ENCODE data around the gene ASGR2. TPM values are rescaled to one million over a fixed set of nuclear protein-coding genes. Genes with fewer than 3 reads are reported as not detected.
"Not testable (repeated sequence)": the region's sequence is repeated elsewhere in the genome, so short reads cannot be mapped to it uniquely, and the experiment has no call there.

ASGR2 gene, protein sequence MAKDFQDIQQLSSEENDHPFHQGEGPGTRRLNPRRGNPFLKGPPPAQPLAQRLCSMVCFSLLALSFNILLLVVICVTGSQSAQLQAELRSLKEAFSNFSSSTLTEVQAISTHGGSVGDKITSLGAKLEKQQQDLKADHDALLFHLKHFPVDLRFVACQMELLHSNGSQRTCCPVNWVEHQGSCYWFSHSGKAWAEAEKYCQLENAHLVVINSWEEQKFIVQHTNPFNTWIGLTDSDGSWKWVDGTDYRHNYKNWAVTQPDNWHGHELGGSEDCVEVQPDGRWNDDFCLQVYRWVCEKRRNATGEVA
- not detected for polyA plus RNA-seq (2013, experiment 1 of 2)
- polyA plus RNA-seq (2013, experiment 2 of 2), result 0.03 TPM

DNA sequence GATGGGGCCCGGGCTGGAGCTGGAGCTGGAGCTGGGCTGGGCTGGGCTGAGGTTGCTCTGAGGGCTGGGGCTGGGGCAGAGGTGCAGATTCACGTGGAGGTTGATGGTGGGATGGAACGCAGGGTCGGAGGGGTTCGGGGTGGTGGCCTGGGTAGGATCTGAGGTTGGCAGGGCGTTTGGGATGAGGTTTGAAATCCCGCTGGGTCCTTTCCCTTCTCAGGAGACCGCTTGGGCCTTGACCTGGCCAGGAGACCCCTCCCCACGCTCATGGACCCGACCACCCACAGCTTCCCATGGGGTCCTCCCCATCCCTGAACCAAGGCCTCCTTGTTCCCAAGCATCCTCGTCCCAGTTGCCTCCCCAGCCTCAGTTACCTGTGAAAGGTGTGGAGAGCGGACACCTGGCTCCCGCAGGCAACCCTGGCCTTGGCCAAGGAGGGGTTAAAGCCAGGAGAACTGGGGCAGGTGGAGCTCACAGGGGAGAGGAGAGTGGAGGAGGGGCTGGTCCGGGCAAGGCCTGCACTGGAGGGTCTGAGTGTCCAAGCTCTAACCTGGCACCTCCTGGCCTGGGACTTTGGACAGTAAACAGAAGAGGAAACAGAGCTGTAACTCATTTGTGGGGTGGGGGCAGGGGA, at the start of gene ASGR2:
TSS of gene ASGR2 (minus strand) at position 582 of the 634 bp plus-strand sequence. CDS start 582 bp downstream, outside the sequence.
- H3K9me3 ChIP-seq (replicated peaks in 1 of 2; ENCODE audit: control insufficient read depth in 2 of 2, insufficient read depth in 1 of 2, low read depth in 1 of 2, low read length in 2 of 2), result peaks cover 3 to 5% of the 10 kb centered on the region in 2 donors
- H2AFZ ChIP-seq (ENCODE audit: low read length), result peak within 1 kb of the TSS; percentile 59
- no peak within 1 kb of the TSS for H2BK120ac ChIP-seq (ENCODE audit: low read depth, low read length)
- no peak within 1 kb of the TSS for H2BK15ac ChIP-seq (ENCODE audit: low read length)
- no peaks in the 10 kb centered on the region for H3K27me3 ChIP-seq (ENCODE audit: control insufficient read depth in 3 of 3, insufficient read depth in 3 of 3, low read depth in 1 of 3, low read length in 3 of 3)
- DNase-seq (ENCODE audit: low spot score), result no peak
- no peaks in the 10 kb centered on the region for H3K79me1 ChIP-seq (ENCODE audit: low read depth, low read length)
- H3K4me1 ChIP-seq (ENCODE audit: control insufficient read depth in 2 of 2, insufficient read depth in 1 of 2, low read depth in 1 of 2, low read length in 2 of 2), result peaks cover 2 to 17% of the 10 kb centered on the region in 2 donors
- no peaks in the 10 kb centered on the region for H3K36me3 ChIP-seq (replicated peaks in 1 of 2; ENCODE audit: control insufficient read depth in 2 of 2, insufficient read depth in 2 of 2, low read length in 2 of 2)
- H3K18ac ChIP-seq (ENCODE audit: low read length), result peak within 1 kb of the TSS; percentile 39
- no peak within 1 kb of the TSS for H2BK12ac ChIP-seq (ENCODE audit: low read length)
- H3K4me2 ChIP-seq (ENCODE audit: insufficient read depth, low read length, poor library complexity, severe bottlenecking), result no peak within 1 kb of the TSS
- H3K4ac ChIP-seq (ENCODE audit: low read length), result no peak within 1 kb of the TSS
- H3K9ac ChIP-seq (ENCODE audit: low read depth, low read length, poor library complexity), result peak within 1 kb of the TSS; percentile 44
- H3K27ac ChIP-seq (replicated peaks; ENCODE audit: low read length), result no peak within 1 kb of the TSS
- H3K4me3 ChIP-seq (ENCODE audit: low read length in 2 of 2), result no peak within 1 kb of the TSS
- H3K14ac ChIP-seq (ENCODE audit: low read length), result no peak within 1 kb of the TSS
- no peak within 1 kb of the TSS for H4K8ac ChIP-seq (ENCODE audit: low read depth, low read length)
- no peak within 1 kb of the TSS for H2BK5ac ChIP-seq (ENCODE audit: low read length)
- no peak within 1 kb of the TSS for H4K91ac ChIP-seq (ENCODE audit: low read depth, low read length, poor library complexity)
- H2AK5ac ChIP-seq (ENCODE audit: low read depth, low read length), result peak within 1 kb of the TSS; percentile 75
- WGBS, 2 donors (ENCODE audit: extremely low coverage in 2 of 2, insufficient read length in 2 of 2, insufficient replicate concordance in 1 of 2), result no CpG with 5 or more reads among the region's 14 CpGs
- H3K23ac ChIP-seq (ENCODE audit: low read depth, low read length, poor library complexity), result no peak within 1 kb of the TSS

DNA sequence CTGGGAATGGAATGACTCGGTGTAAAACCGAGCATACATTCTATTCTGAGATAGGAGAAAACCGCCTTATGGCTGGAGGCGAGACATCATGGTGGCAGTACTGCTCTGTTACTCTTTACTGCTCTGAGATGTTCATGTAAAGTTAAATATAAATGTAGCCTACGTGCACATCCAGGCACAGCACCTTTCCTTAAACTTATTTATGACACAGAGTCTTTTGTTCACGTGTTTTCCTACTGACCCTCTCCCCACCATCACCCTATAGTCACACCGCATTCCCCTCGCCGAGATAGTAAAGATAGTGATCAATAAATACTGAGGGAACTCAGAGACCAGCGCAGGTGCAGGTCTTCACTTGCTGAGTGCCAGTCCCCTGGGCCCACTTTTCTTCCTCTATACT, 44.9 kb upstream of the ASGR2 start:
- not testable (repeated sequence) for H3K4me1 ChIP-seq (ENCODE audit: control insufficient read depth in 2 of 2, insufficient read depth in 1 of 2, low read depth in 1 of 2, low read length in 2 of 2); H3K27ac ChIP-seq (replicated peaks; ENCODE audit: low read length); H3K36me3 ChIP-seq (replicated peaks in 1 of 2; ENCODE audit: control insufficient read depth in 2 of 2, insufficient read depth in 2 of 2, low read length in 2 of 2); H3K4me2 ChIP-seq (ENCODE audit: insufficient read depth, low read length, poor library complexity, severe bottlenecking); H3K27me3 ChIP-seq (ENCODE audit: control insufficient read depth in 3 of 3, insufficient read depth in 3 of 3, low read depth in 1 of 3, low read length in 3 of 3); H2BK15ac ChIP-seq (ENCODE audit: low read length); H4K8ac ChIP-seq (ENCODE audit: low read depth, low read length); H3K23ac ChIP-seq (ENCODE audit: low read depth, low read length, poor library complexity); H3K79me1 ChIP-seq (ENCODE audit: low read depth, low read length); DNase-seq (ENCODE audit: low spot score); H3K4me3 ChIP-seq (ENCODE audit: low read length in 2 of 2); H3K9ac ChIP-seq (ENCODE audit: low read depth, low read length, poor library complexity); H2AK5ac ChIP-seq (ENCODE audit: low read depth, low read length); H2BK5ac ChIP-seq (ENCODE audit: low read length); H3K9me3 ChIP-seq (replicated peaks in 1 of 2; ENCODE audit: control insufficient read depth in 2 of 2, insufficient read depth in 1 of 2, low read depth in 1 of 2, low read length in 2 of 2); H2BK12ac ChIP-seq (ENCODE audit: low read length); H3K18ac ChIP-seq (ENCODE audit: low read length); H4K91ac ChIP-seq (ENCODE audit: low read depth, low read length, poor library complexity); H3K4ac ChIP-seq (ENCODE audit: low read length); H2BK120ac ChIP-seq (ENCODE audit: low read depth, low read length); H3K14ac ChIP-seq (ENCODE audit: low read length)
- no CpG with 5 or more reads among the region's 10 CpGs for WGBS, 2 donors (ENCODE audit: extremely low coverage in 2 of 2, insufficient read length in 2 of 2, insufficient replicate concordance in 1 of 2)
- peak overlapping the region; percentile 51 for H2AFZ ChIP-seq (ENCODE audit: low read length)

DNA sequence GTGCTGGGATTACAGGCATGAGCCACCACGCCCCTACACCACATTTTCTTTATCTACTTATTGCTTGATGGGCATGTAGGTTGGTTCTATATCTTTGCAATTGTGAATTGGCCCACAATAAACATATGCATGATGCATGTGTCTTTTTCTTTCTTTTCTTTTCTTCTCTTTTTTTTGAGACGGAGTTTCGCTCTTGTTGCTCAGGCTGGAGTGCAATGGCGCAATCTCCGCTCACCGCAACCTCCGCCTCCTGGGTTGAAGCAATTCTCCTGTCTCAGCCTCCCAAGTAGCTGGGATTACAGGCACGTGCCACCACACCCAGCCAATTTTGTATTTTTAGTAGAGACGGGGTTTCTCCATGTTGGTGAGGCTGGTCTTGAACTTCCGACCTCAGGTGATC, 43.8 kb upstream of the ASGR2 start:
- H3K4me3 ChIP-seq (ENCODE audit: low read length in 2 of 2); H3K18ac ChIP-seq (ENCODE audit: low read length); H3K27ac ChIP-seq (replicated peaks; ENCODE audit: low read length); H3K4ac ChIP-seq (ENCODE audit: low read length); H4K8ac ChIP-seq (ENCODE audit: low read depth, low read length); H3K9ac ChIP-seq (ENCODE audit: low read depth, low read length, poor library complexity); H3K79me1 ChIP-seq (ENCODE audit: low read depth, low read length); H3K27me3 ChIP-seq (ENCODE audit: control insufficient read depth in 3 of 3, insufficient read depth in 3 of 3, low read depth in 1 of 3, low read length in 3 of 3); H2BK12ac ChIP-seq (ENCODE audit: low read length); DNase-seq (ENCODE audit: low spot score); H3K9me3 ChIP-seq (replicated peaks in 1 of 2; ENCODE audit: control insufficient read depth in 2 of 2, insufficient read depth in 1 of 2, low read depth in 1 of 2, low read length in 2 of 2); H2BK120ac ChIP-seq (ENCODE audit: low read depth, low read length); H4K91ac ChIP-seq (ENCODE audit: low read depth, low read length, poor library complexity); H3K36me3 ChIP-seq (replicated peaks in 1 of 2; ENCODE audit: control insufficient read depth in 2 of 2, insufficient read depth in 2 of 2, low read length in 2 of 2); H3K23ac ChIP-seq (ENCODE audit: low read depth, low read length, poor library complexity); H2AK5ac ChIP-seq (ENCODE audit: low read depth, low read length); H2AFZ ChIP-seq (ENCODE audit: low read length); H3K4me1 ChIP-seq (ENCODE audit: control insufficient read depth in 2 of 2, insufficient read depth in 1 of 2, low read depth in 1 of 2, low read length in 2 of 2); H3K4me2 ChIP-seq (ENCODE audit: insufficient read depth, low read length, poor library complexity, severe bottlenecking); H3K14ac ChIP-seq (ENCODE audit: low read length); H2BK15ac ChIP-seq (ENCODE audit: low read length); H2BK5ac ChIP-seq (ENCODE audit: low read length): not testable (repeated sequence)
- no CpG with 5 or more reads among the region's 10 CpGs for WGBS, 2 donors (ENCODE audit: extremely low coverage in 2 of 2, insufficient read length in 2 of 2, insufficient replicate concordance in 1 of 2)

DNA sequence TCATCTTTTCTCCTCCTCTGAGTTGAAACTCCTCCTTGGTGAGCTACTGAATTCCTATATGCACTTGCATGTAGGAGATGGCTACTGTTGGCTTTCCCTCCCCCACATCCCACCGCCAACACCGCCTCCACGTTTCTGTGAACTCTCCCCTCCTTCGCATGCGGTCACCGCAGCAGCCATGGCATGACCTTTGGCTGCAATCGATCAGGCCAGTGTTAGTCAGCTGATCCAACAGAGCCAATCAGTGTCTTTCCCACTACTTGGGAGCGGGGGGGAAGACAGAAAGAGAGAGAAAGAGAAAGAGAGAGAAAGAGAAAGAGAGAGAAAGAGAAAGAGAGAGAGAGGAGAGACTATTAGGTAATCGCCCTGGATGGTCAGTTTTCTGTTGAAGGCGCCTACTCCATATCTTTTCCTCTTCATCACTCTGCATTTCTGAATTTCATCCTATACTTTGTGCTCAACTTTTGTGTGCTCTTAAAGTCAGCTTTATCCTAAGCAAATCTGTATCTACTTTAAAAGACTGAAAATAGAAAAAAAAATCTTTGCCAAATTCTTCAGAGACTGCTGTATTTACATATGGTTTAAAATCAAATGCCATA, 41.8 kb upstream of the ASGR2 start:
- no peaks in the 10 kb centered on the region for H3K4me1 ChIP-seq (ENCODE audit: control insufficient read depth in 2 of 2, insufficient read depth in 1 of 2, low read depth in 1 of 2, low read length in 2 of 2)
- H3K79me1 ChIP-seq (ENCODE audit: low read depth, low read length), result no peaks in the 10 kb centered on the region
- no peak overlapping the region for H3K14ac ChIP-seq (ENCODE audit: low read length)
- no peak overlapping the region for H3K23ac ChIP-seq (ENCODE audit: low read depth, low read length, poor library complexity)
- H4K8ac ChIP-seq (ENCODE audit: low read depth, low read length), result no peak overlapping the region
- H2AFZ ChIP-seq (ENCODE audit: low read length), result peak overlapping the region; percentile 54
- H2BK15ac ChIP-seq (ENCODE audit: low read length), result no peak overlapping the region
- no peak overlapping the region for H2BK120ac ChIP-seq (ENCODE audit: low read depth, low read length)
- H2BK12ac ChIP-seq (ENCODE audit: low read length), result no peak overlapping the region
- no peak for DNase-seq (ENCODE audit: low spot score)
- H3K4me3 ChIP-seq (ENCODE audit: low read length in 2 of 2), result no peak overlapping the region
- H3K36me3 ChIP-seq (replicated peaks in 1 of 2; ENCODE audit: control insufficient read depth in 2 of 2, insufficient read depth in 2 of 2, low read length in 2 of 2), result no peaks in the 10 kb centered on the region
- WGBS, 2 donors (ENCODE audit: extremely low coverage in 2 of 2, insufficient read length in 2 of 2, insufficient replicate concordance in 1 of 2), result no CpG with 5 or more reads among the region's 10 CpGs
- no peak overlapping the region for H2AK5ac ChIP-seq (ENCODE audit: low read depth, low read length)
- no peak overlapping the region for H3K9ac ChIP-seq (ENCODE audit: low read depth, low read length, poor library complexity)
- peaks cover 0 to 2% of the 10 kb centered on the region in 2 donors for H3K9me3 ChIP-seq (replicated peaks in 1 of 2; ENCODE audit: control insufficient read depth in 2 of 2, insufficient read depth in 1 of 2, low read depth in 1 of 2, low read length in 2 of 2)
- H3K27me3 ChIP-seq (ENCODE audit: control insufficient read depth in 3 of 3, insufficient read depth in 3 of 3, low read depth in 1 of 3, low read length in 3 of 3), result no peaks in the 10 kb centered on the region
- H3K4me2 ChIP-seq (ENCODE audit: insufficient read depth, low read length, poor library complexity, severe bottlenecking), result no peak overlapping the region
- no peak overlapping the region for H2BK5ac ChIP-seq (ENCODE audit: low read length)
- no peak overlapping the region for H3K4ac ChIP-seq (ENCODE audit: low read length)
- H3K18ac ChIP-seq (ENCODE audit: low read length), result no peak overlapping the region
- H4K91ac ChIP-seq (ENCODE audit: low read depth, low read length, poor library complexity), result no peak overlapping the region
- no peak overlapping the region for H3K27ac ChIP-seq (replicated peaks; ENCODE audit: low read length)
